GM11168 (cell line): ENCODE results near the gene CPT1B.
"Not testable (repeated sequence)": the region's sequence is repeated elsewhere in the genome, so short reads cannot be mapped to it uniquely, and the experiment has no call there.

ENCODE experiments used
- in situ Hi-C: fragments of 300-500 bp; cut with MboI; formaldehyde crosslinking; loops from one replicate; pipeline ENCODE4 v1.12.0; 2022; ENCODE audit warnings: low sequenced_read_pairs; ENCODE audit not compliant: unreplicated experiment

CPT1B gene

DNA sequence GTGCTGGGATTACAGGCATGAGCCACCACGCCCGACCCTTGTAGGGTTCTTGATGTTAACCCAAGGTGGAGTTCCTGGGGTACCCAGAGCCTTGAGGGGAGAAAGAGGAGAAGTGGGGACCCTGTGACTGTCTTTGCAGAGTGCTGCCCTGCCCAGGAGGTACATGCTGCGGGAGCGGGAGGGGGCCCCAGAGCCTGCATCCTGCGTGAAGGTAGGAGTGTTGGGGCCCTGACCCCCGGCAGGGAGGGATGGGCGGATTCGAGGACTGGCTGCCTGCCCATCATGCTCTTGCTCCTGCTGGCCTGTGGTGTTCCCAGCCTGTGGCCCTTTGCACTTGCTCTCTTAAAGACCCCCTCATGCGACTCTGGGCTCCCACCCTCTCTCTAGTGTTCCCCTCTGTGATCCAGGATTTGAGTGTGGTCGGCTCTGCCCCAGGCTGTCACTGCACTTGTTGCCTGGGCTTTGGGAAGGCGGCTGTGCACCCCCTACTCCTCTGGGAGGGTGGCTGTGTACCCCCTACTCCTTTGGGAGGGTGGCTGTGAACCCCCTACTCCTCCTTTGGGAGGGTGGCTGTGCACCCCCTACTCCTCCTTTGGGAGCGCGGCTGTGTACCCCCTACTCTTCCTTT, 57.3 kb downstream of the CPT1B start:
- in situ Hi-C loops, result no loop called here

DNA sequence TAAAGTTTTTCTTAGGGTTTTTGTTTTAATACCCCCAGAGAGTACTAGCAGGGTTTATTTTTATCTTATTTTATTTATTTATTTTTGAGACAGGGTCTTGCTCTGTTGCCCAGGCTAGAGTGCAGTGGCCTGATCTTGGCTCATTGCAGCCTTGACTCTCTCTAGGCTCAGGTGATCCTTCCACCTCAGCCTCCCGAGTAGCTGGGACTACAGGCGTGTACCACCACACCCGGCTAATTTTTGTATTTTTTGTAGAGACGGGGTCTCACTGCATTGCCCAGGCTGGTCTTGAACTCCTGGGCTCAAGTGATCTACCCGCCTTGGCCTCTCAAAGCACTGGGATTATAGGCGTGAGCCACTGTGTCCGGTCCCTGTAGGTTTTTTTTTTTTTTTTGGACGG, 58.0 kb downstream of the CPT1B start:
- in situ Hi-C loops, result not testable (repeated sequence)

DNA sequence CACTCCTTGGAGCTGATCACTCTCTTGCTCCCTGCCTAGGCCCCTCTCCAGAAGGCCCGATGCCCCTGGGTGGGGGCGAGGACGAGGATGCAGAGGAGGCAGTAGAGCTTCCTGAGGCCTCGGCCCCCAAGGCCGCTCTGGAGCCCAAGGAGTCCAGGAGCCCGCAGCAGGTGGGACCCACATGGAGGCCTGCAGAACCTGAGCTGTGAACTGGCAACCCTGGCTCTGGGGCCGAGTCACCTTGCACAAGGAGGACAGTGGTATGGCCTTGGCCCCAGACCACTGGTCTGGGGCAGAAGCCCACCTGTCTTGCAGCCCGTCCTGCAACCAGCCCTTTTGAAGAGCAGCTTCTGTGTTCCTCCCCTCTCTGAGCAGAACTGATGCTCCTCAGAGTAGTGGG, 59.1 kb downstream of the CPT1B start:
- in situ Hi-C loops, result no loop called here
